Measurements from ENCODE around the gene TBC1D14. TPM values are rescaled to one million over a fixed set of nuclear protein-coding genes. Genes with fewer than 3 reads are reported as not detected.
A peak's percentile ranks its signal among the peaks of the same experiment; 100 is the strongest.

The TBC1D14 gene
- polyA plus RNA-seq, 3 donors, result 36.3 to 44.7 (median 39.3) TPM

DNA sequence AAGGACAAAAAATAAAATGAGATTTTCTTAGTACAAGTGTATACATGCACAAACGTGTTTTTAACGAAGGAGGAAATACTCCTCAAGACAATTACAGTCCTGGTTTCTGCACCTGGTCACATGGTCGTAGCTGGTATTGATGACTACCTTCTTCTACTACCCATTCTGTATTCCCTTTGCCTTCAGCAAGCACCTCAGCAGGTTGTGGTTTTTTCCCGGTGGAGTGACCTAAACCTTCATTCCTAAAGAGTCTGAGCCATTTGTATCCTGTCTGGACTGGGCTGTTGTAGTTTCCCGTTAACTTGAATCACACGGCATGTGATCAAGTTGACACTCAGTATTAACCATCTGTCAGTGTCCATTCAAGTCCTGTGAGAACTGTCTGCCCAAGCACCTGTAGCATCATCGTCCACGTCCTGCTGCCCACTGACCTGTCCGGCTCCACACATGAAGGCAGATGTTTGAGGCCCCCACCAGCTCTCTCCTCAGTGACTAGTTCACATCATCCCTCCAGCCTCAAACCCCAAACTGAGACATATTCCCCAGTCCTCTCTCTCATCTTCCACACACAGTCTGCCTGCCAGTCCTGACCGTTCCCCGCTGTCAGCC, 31.1 kb upstream of the TBC1D14 start:
- Histone ChIP-seq H2AFZ (ENCODE audit: insufficient read depth, low read depth, low read length, poor library complexity, severe bottlenecking) (no peak overlapping the region), H3K9ac (ENCODE audit: insufficient read depth, low read length, poor library complexity, severe bottlenecking) (no peak overlapping the region), H3K27ac (ENCODE audit: low read depth in 1 of 2, low read length in 2 of 2) (no peak overlapping the region), H3K9me3 (replicated peaks in 1 of 2; ENCODE audit: control insufficient read depth in 1 of 2, insufficient read depth in 1 of 2, low read length in 2 of 2) (no peaks in the 10 kb centered on the region), H3K27me3 (ENCODE audit: control insufficient read depth in 2 of 2, insufficient read depth in 2 of 2, low read length in 2 of 2) (no peaks in the 10 kb centered on the region), H3K79me2 (ENCODE audit: insufficient read depth, low read length) (peaks cover 4% of the 10 kb centered on the region), H3K4me1 (ENCODE audit: control insufficient read depth in 1 of 2, insufficient read depth in 2 of 2, low read length in 2 of 2) (peaks cover 24 to 32% of the 10 kb centered on the region in 2 donors), H3K4me3 (replicated peaks in 1 of 3; ENCODE audit: low read depth in 2 of 3, low read length in 3 of 3) (no peak overlapping the region), H3K36me3 (replicated peaks in 1 of 2; ENCODE audit: control insufficient read depth in 1 of 2, insufficient read depth in 2 of 2, low read length in 2 of 2) (peaks cover 60 to 88% of the 10 kb centered on the region in 2 donors), H4K20me1 (ENCODE audit: insufficient read depth, low read length) (peaks cover 32% of the 10 kb centered on the region), H3K4me2 (replicated peaks; ENCODE audit: extremely low read depth, low read length, poor library complexity, severe bottlenecking) (no peak overlapping the region)
- no peak for TF ChIP-seq CTCF (IDR thresholded peaks at IDR 0.05)
- peaks cover 0 to 2% (median 0%) of the 10 kb centered on the region in 7 donors for H3K9me3 Mint-ChIP-seq
- no peak for DNase-seq
- H3K36me3 Mint-ChIP-seq, result peaks cover 71 to 85% of the 10 kb centered on the region in 2 donors
- intact Hi-C loops (cut with micrococcal nuclease), result no loop called here
- peak overlapping the region in 4 of 7 donors; percentile 24 to 62 (median 32) for H3K27ac Mint-ChIP-seq
- peaks cover 32% of the 10 kb centered on the region for H3K4me1 Mint-ChIP-seq
- H3K4me3 Mint-ChIP-seq, result no peak overlapping the region
- no peaks in the 10 kb centered on the region for H3K27me3 Mint-ChIP-seq (ENCODE audit: low read depth in 3 of 3)
- WGBS (ENCODE audit: insufficient coverage), result 89% methylated on average over 9 of the region's 11 CpGs

DNA sequence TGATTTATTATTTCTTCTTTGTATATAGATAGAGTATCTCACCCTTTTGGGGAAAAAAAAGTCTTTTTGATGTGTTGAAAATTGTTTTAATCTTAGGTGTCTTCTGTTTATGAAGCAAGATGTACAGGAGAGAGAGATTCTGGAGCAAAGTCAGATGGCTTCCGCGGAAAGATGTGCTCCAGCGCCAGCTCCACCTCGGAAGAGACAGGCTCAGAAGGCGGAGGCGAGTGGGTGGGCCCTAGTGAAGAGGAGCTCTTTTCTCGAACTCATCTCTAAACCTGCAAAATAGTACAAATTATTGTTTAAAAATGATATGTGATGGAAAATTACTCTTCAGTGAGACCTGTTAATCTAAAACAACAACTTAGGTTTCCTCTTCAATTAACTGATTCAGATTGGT, 28.9 kb upstream of the TBC1D14 start:
- TF ChIP-seq CTCF (IDR thresholded peaks at IDR 0.05), result no peak
- Mint-ChIP-seq H3K27me3 (ENCODE audit: low read depth in 3 of 3) (no peaks in the 10 kb centered on the region), H3K9me3 (peaks cover 0 to 2% (median 0%) of the 10 kb centered on the region in 7 donors), H3K27ac (no peak overlapping the region), H3K4me1 (peaks cover 16% of the 10 kb centered on the region), H3K4me3 (no peak overlapping the region), H3K36me3 (peaks cover 65 to 80% of the 10 kb centered on the region in 2 donors)
- Histone ChIP-seq H3K36me3 (replicated peaks in 1 of 2; ENCODE audit: control insufficient read depth in 1 of 2, insufficient read depth in 2 of 2, low read length in 2 of 2) (peaks cover 66 to 87% of the 10 kb centered on the region in 2 donors), H4K20me1 (ENCODE audit: insufficient read depth, low read length) (peaks cover 14% of the 10 kb centered on the region), H3K27me3 (ENCODE audit: control insufficient read depth in 2 of 2, insufficient read depth in 2 of 2, low read length in 2 of 2) (no peaks in the 10 kb centered on the region), H3K79me2 (ENCODE audit: insufficient read depth, low read length) (peaks cover 4% of the 10 kb centered on the region), H3K4me3 (replicated peaks in 1 of 3; ENCODE audit: low read depth in 2 of 3, low read length in 3 of 3) (no peak overlapping the region), H3K9me3 (replicated peaks in 1 of 2; ENCODE audit: control insufficient read depth in 1 of 2, insufficient read depth in 1 of 2, low read length in 2 of 2) (no peaks in the 10 kb centered on the region), H3K4me1 (ENCODE audit: control insufficient read depth in 1 of 2, insufficient read depth in 2 of 2, low read length in 2 of 2) (peaks cover 12 to 16% of the 10 kb centered on the region in 2 donors), H3K9ac (ENCODE audit: insufficient read depth, low read length, poor library complexity, severe bottlenecking) (no peak overlapping the region), H3K27ac (ENCODE audit: low read depth in 1 of 2, low read length in 2 of 2) (no peak overlapping the region), H3K4me2 (replicated peaks; ENCODE audit: extremely low read depth, low read length, poor library complexity, severe bottlenecking) (no peak overlapping the region), H2AFZ (ENCODE audit: insufficient read depth, low read depth, low read length, poor library complexity, severe bottlenecking) (no peak overlapping the region)
- no peak for DNase-seq
- 100% methylated on average over 2 of the region's 7 CpGs for WGBS (ENCODE audit: insufficient coverage)
- intact Hi-C loops (cut with micrococcal nuclease), result no loop called here

Data from CD14-positive monocyte (primary cell).